SKM-1 treated with dmso at 0.1 percent for 144 hours (cell line): Measurements from ENCODE around the gene LGALS9B.
"Not testable (repeated sequence)": the region's sequence is repeated elsewhere in the genome, so short reads cannot be mapped to it uniquely, and the experiment has no call there.

ENCODE experiments used
- DNase-seq: peaks from one replicate; lab custom pipeline; 2025; ENCODE audit not compliant: unreplicated experiment; lab: John Stamatoyannopoulos, UW

Gene LGALS9B

DNA sequence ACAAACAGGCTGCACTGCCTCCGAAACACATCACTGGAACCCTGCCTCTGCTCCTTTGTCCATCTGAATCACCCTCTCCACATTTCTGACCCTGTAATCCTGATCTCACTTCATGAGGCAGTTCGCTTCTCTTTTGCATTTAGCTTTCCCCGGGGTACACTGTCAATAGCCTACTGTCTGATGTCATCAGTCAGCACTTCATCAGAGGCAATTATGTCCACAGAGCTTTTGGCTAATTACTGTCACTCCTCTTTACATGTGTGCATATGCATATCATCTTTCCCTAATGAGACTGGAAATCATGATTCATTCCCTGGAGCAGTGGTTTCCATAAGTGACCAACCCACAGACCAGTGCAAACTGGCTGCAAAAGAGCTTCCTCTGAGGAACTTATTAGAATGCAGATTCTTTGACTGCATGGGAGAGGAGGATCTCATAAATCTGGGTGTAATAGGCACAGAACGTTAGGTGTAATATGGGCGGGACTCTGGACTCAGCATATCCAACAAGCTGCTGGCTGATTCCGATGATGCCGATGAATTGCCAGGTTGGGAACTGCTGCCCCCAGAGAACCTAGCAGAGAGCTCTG is 49.8 kb downstream of the LGALS9B start:
- DNase-seq = not testable (repeated sequence)

DNA sequence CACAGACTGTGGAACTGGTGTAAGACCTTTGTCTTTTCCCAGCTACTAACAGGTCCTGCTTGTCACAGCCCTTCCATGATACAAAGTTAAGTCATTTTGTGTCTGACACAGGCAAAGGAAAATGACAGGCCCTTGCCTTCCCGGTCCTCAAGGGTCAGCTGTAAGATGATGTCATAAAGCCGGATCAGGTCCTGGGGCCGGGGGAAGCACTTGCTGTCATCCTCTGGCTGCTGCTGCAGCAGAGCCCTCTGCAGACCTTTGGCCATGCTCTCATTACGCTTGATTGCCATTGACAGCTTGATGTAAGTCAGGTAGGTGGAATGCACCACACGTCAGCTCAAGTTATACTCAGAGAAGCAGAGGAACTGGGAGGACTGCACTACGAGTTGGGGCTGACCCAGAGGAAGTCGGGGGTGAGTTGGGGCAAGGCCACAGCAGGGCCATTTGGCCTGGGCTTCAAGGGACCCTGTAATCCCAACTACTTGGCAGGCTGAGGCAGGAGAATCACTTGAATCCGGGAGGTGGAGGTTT is 50.9 kb downstream of the LGALS9B start:
- DNase-seq = not testable (repeated sequence)

DNA sequence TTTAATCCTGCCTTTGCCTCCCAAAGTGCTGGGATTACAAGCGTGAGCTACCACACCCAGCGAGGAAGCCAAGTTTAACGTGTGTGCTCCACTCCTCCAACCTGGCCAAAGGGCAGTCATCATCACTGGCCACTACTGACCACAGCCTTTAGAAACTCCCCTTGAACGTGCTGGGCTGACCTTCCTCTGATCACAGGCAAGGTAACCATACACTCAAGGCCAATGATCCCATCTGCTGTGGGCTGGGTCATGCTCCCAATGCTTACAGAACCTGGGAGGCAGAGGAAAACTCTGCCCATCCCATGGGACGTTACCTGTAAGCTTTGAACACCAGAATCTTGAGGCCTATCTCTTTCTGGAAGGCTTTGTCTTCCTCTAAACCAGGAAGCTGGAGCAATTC is 51.9 kb downstream of the LGALS9B start:
- not testable (repeated sequence) for DNase-seq

DNA sequence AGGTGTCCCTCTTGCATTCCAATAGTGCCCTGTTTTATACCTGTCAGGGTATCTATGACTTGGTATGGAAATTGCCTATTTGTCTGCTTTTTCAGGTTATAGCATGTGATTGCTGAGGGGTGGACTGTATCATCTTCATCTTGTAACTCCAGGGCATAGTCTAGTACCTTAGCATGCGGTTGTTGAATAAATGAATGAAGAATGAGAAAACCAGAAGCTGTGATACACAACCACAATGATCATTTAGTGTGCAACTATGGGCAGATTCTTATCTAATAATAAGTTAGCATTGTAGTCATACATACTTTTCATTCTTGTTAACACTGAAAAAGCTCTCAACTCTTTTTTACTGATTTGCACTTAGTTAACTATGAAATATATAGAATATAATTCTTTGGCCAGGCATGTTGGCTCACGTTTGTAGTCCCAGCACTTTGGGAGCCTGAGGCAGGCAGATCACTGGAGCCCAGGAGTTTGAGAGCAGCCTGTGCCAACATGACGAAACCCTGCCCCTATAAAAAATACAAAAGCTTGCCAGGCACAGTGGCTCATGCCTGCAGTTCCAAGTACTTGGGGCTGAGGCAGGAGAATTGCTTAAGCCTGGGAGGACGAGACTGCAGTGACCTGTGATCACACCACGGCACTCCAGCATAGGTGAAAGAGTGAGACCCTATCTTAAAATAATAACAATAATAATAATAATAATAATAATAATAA is 65.9 kb downstream of the LGALS9B start:
- DNase-seq = not testable (repeated sequence)

DNA sequence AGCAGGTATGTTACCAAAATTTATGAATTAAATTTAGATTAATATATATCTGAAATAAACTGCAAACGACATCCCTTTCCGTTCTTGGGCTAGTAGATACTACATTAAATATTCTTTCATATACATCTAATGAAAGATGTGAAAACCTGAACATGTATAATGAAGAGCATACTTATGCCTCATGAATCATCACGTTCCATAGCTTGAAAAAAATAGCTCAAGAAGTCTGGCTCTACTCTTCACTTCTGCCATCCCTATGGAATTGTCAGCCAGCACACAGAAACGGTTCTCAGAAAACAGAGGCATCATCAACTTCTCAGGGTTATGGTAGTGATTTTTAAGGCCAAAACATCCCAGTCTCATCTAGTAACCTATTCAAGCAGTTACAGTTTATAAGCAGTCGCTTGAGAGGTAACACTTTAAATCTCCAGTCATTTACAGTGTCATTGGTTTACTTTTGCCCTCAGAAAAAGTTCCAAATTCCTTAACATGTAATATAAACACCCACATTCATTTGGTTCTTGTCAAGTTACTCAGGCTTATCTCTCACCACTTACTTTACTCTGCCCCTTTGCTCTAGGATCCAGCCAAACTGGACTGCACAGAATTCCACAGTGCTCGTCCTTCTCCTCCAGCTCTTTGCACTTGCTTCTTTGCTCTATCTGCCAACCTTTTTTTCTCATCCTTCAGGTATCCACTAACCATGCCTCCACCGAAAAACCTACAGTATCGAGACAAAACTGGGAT is 66.6 kb downstream of the LGALS9B start:
- not testable (repeated sequence) for DNase-seq
